ENCODE results near the gene SULF2. TPM values are rescaled to one million over a fixed set of nuclear protein-coding genes. Genes with fewer than 3 reads are reported as not detected.

The SULF2 gene
- total and polyA plus RNA-seq, 2 of the 4 experiments (the other 2 are of a cell fraction): 0.54 to 0.77 TPM

- H2BK20ac ChIP-seq (ENCODE audit: low read depth, low read length): no peak overlapping the region
- DNase-seq: no peak
- H4K8ac ChIP-seq (ENCODE audit: low read depth in 2 of 2, low read length in 2 of 2): no peak overlapping the region
- peaks cover 2% of the 10 kb centered on the region; the same call in 1 of the 2 replicates for H3K9me1 ChIP-seq (ENCODE audit: insufficient read depth, low read length)
- no peak overlapping the region for H3K4ac ChIP-seq (ENCODE audit: low read depth, low read length)
- peaks cover 33% of the 10 kb centered on the region for H3K36me3 ChIP-seq (ENCODE audit: control insufficient read depth, insufficient read depth, low read length)
- H3K27ac ChIP-seq (ENCODE audit: insufficient read depth, low read length): no peak overlapping the region
- dilution Hi-C loops (cut with HindIII; ENCODE audit: low sequenced_read_pairs, unreplicated experiment) (no loop called here), in situ Hi-C loops (cut with MboI; ENCODE audit: low sequenced_read_pairs) (no loop called here), intact Hi-C loops (cut with micrococcal nuclease) (no loop called here)
- no peak overlapping the region for H3K4me2 ChIP-seq (ENCODE audit: low read depth, low read length)
- no peak overlapping the region for H3K56ac ChIP-seq (ENCODE audit: extremely low read depth, insufficient read depth, low read length)
- ChIA-PET POLR2A (ENCODE audit: unreplicated experiment) (no interaction called here), CTCF (no interaction called here)
- H2BK15ac ChIP-seq (ENCODE audit: low read depth, low read length): no peak overlapping the region
- no peak for TF ChIP-seq MAFK (IDR thresholded peaks at IDR 0.05; ENCODE audit: low read depth, low read length)
- no peak for TF ChIP-seq NFE2L2 (IDR thresholded peaks at IDR 0.05; ENCODE audit: low read depth, low read length)
- no peak for TF ChIP-seq MAZ (IDR thresholded peaks at IDR 0.05; ENCODE audit: borderline replicate concordance, low read depth, low read length)
- TF ChIP-seq SMC3 (IDR thresholded peaks at IDR 0.05; ENCODE audit: low read depth, low read length): no peak
- H3K9ac ChIP-seq (ENCODE audit: low read depth, low read length): no peak overlapping the region
- no CpG with 5 or more reads among the region's 2 CpGs for WGBS, 2 experiments (ENCODE audit: extremely low coverage in 2 of 2, insufficient read length in 1 of 2)
- H3K14ac ChIP-seq (replicated peaks; ENCODE audit: low read depth, low read length): no peak overlapping the region
- no peak overlapping the region for H3K18ac ChIP-seq (ENCODE audit: low read depth, low read length)
- H2AK5ac ChIP-seq (ENCODE audit: low read depth, low read length): no peak overlapping the region
- H3K4me3 ChIP-seq (ENCODE audit: insufficient read depth, low read depth, low read length): no peak overlapping the region
- no peaks in the 10 kb centered on the region for H3K4me1 ChIP-seq (ENCODE audit: control insufficient read depth, insufficient read depth, low read length)
- H2BK120ac ChIP-seq (ENCODE audit: low read depth, low read length): no peak overlapping the region
- H2BK5ac ChIP-seq (ENCODE audit: low read depth, low read length, poor library complexity, severe bottlenecking): no peak overlapping the region
- BruUV-seq (replicated peaks): no TSS peak
- H4K91ac ChIP-seq (ENCODE audit: insufficient read depth, low read depth, low read length): no peak overlapping the region
- H3K27me3 ChIP-seq (ENCODE audit: control insufficient read depth, insufficient read depth, low read length): no peaks in the 10 kb centered on the region
- H2AK9ac ChIP-seq (replicated peaks; ENCODE audit: low read depth, low read length, poor library complexity): no peak overlapping the region
- H4K20me1 ChIP-seq (ENCODE audit: insufficient read depth, low read length): no peaks in the 10 kb centered on the region
- H3K79me1 ChIP-seq (ENCODE audit: low read depth in 1 of 2, low read length in 2 of 2): peaks cover 0 to 4% of the 10 kb centered on the region in 2 experiments; a peak in 1 of 4 replicates
- no peak overlapping the region for H4K5ac ChIP-seq (ENCODE audit: low read depth, low read length)
- H3K23ac ChIP-seq (ENCODE audit: low read depth, low read length): no peak overlapping the region
- H2AFZ ChIP-seq (replicated peaks; ENCODE audit: low read length, poor library complexity): no peak overlapping the region
- ATAC-seq (ENCODE audit: low read depth): no peak
- H3K9me3 ChIP-seq (ENCODE audit: control insufficient read depth, insufficient read depth, low read length): no peaks in the 10 kb centered on the region
Measured at GRCh38 chr20:47645632-47646031, 139.6 kb downstream of the SULF2 start.

All from IMR-90 (cell line).